ENCODE results near the gene COL18A1. TPM values are rescaled to one million over a fixed set of nuclear protein-coding genes. Genes with fewer than 3 reads are reported as not detected.

The COL18A1 gene
- total RNA-seq, 4 donors from 2014 or later: 16.4 to 42.2 (median 20.7) TPM

DNA sequence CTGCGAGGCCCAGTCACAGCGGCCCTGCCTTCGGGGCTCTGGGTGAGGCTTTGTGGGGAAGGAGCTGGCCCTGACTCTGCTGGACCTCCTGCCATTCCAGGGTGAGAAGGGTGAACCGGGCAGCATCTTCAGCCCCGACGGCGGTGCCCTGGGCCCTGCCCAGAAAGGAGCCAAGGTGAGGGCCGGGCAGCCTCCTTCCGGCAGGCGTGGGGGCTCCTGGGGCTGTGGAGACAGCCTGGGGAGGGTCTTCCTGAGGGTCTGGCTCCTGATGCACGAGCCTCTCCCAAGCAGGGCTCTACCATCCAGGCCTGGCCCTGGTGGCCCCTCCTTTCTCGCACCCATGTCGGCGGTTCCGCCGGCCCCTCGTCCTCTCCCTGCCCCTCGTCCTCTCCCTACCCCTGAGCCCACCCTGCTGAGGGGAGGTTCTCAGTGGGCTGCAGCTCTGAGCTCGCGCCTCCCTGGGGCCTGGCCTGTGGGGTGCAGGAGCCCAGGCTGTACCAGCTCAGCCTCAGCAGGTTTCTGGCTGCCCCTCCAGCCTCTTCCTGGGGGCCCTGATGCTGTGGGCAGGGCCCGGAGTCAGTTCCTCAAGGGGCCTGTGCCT lies 88.5 kb downstream of the COL18A1 start:
- no peaks in the 10 kb centered on the region for H3K4me1 ChIP-seq
- H3K4me3 ChIP-seq: no peak overlapping the region
- ATAC-seq: no peak
- TF ChIP-seq, protein P1, sequence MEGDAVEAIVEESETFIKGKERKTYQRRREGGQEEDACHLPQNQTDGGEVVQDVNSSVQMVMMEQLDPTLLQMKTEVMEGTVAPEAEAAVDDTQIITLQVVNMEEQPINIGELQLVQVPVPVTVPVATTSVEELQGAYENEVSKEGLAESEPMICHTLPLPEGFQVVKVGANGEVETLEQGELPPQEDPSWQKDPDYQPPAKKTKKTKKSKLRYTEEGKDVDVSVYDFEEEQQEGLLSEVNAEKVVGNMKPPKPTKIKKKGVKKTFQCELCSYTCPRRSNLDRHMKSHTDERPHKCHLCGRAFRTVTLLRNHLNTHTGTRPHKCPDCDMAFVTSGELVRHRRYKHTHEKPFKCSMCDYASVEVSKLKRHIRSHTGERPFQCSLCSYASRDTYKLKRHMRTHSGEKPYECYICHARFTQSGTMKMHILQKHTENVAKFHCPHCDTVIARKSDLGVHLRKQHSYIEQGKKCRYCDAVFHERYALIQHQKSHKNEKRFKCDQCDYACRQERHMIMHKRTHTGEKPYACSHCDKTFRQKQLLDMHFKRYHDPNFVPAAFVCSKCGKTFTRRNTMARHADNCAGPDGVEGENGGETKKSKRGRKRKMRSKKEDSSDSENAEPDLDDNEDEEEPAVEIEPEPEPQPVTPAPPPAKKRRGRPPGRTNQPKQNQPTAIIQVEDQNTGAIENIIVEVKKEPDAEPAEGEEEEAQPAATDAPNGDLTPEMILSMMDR (IDR thresholded peaks at IDR 0.05 in 4 of 5, conservative IDR thresholded peaks at IDR 0.05 in 1 of 5): no peak
- no peak for TF ChIP-seq POLR2A (IDR thresholded peaks at IDR 0.05)
- H3K9me3 ChIP-seq: no peaks in the 10 kb centered on the region
- no peak for DNase-seq
- in situ Hi-C loops (cut with MboI; ENCODE audit: low sequenced_read_pairs in 4 of 4) (no loop called here), intact Hi-C loops (cut with DNase I; ENCODE audit: low total_unique reads) (no loop called here)
- no peaks in the 10 kb centered on the region for H3K27me3 ChIP-seq
- H3K27ac ChIP-seq: no peak overlapping the region
- H3K36me3 ChIP-seq: no peaks in the 10 kb centered on the region

DNA sequence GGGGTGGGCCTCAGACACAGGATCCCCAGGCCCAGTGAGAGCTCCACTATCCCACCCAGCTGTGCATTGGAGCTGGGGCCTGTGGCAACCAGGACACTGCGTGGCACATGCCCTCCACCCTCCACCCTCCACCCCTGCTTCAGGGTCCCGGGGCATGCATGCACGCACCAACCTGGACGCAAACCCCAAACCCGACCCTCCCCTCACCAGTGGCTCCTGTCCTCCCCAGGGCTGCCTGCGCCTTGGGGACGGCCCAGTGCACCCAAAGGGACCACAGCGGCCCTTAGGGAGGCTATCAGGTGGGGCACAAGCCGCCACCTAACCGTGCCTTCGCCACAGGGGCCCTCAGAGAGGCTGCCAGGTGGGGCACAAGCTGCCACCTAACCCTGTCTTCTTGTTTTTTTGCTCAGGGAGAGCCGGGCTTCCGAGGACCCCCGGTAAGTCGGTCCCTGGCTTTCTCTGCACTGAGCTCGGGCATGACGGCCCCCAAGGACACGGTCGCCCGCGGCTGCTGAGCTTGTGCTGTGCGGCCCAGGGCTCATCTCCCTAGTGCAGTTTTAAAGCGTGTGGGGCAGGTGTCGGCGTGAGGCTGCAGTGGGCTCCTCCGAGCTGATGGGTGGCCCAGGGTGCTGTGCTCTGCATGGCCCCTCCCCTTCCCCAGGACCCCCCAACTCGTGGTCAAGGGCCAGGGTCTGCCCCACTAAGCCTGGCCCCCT lies 89.3 kb downstream of the COL18A1 start:
- Histone ChIP-seq H3K4me1 (no peaks in the 10 kb centered on the region), H3K9me3 (no peaks in the 10 kb centered on the region), H3K27ac (no peak overlapping the region), H3K4me3 (no peak overlapping the region), H3K27me3 (no peaks in the 10 kb centered on the region), H3K36me3 (no peaks in the 10 kb centered on the region)
- ATAC-seq (no peak), DNase-seq (no peak)
- TF ChIP-seq POLR2A (IDR thresholded peaks at IDR 0.05): no peak
- TF ChIP-seq, protein P1 (IDR thresholded peaks at IDR 0.05 in 4 of 5, conservative IDR thresholded peaks at IDR 0.05 in 1 of 5): no peak
- in situ Hi-C loops (cut with MboI; ENCODE audit: low sequenced_read_pairs in 4 of 4): no loop called here
- intact Hi-C loops (cut with DNase I; ENCODE audit: low total_unique reads): no loop called here

DNA sequence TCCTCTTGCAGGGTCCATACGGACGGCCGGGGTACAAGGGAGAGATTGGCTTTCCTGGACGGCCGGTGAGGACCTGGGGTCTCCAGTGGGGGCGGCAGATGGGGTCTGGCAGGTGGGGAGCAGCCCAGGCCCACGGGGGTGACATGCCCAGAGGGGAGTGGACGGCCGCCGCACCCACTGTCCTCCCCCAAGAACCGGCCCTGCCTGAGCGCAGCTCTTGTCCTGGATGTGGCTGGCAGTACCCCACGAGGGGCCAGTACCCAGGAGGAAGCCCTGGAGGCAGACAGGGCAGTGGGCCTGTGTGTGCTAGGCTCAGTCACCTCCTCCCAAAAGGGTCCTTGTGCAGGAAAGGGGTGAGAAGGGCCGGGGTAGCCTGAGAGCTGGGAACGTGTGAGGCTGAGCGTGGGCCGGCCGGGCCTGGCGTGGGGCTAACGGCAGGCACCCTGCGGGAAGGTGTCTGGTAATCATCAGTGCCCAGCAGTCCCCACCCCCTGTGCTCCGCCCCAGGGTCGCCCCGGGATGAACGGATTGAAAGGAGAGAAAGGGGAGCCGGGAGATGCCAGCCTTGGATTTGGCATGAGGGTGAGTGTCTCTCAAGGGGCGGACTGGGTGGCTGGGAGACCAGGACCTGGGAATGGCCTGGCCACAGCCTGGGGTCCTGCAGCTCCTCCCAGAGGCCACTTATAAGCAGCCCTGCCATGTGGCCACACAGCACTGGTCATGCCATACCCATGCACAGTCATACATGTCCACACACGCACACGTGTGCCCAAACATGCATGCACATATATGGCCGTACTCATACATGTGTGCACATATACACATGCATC lies 90.1 kb downstream of the COL18A1 start:
- no peak for DNase-seq

DNA sequence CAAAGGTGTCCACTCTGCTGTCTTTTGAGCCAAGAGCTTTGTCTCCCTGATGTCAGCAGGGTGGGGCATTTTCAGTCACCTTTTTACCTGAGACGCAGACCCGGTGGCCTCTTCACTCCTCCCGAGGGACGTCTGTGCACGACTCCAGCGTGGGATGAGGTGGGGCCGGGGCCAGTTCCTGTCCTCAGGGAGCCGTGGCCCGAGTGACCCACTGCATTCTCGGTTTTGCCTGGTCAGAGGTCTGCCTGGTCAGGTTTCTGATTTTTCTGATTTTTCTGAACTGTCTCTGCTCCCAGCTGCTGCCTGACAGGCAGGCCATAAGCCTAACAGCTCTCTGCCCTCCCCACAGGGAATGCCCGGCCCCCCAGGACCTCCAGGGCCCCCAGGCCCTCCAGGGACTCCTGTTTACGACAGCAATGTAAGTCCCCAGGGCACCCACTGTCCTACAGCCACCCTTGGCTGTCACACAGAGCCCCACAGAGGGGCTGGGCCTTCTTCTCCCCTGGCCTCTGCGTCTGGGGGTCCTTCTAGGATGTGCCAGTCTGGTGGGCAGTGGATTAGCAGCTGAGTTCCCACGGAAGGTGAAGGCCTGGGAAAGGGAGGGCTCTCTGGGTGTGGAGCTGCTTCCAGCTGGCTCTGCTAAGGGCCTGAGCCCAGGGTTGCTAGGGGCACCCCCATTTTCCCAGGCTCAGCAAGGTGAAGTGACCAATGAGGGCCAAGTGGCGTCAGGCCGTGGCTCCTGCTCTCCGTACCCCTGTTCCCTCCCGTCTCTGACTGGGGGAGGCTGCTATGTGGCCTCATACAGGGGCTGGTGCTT lies 91.4 kb downstream of the COL18A1 start:
- no peaks in the 10 kb centered on the region for H3K9me3 ChIP-seq
- no peak for DNase-seq
- H3K36me3 ChIP-seq: no peaks in the 10 kb centered on the region
- in situ Hi-C loops (cut with MboI; ENCODE audit: low sequenced_read_pairs in 4 of 4): no loop called here
- no peak for ATAC-seq
- no peaks in the 10 kb centered on the region for H3K27me3 ChIP-seq
- no peaks in the 10 kb centered on the region for H3K4me1 ChIP-seq
- intact Hi-C loops (cut with DNase I; ENCODE audit: low total_unique reads): no loop called here
- H3K27ac ChIP-seq: no peak overlapping the region
- H3K4me3 ChIP-seq: no peak overlapping the region
- TF ChIP-seq, protein P1 (IDR thresholded peaks at IDR 0.05 in 4 of 5, conservative IDR thresholded peaks at IDR 0.05 in 1 of 5): no peak
- TF ChIP-seq POLR2A (IDR thresholded peaks at IDR 0.05): no peak

More for the DNA sequence above, 90.1 kb downstream of the COL18A1 start:
- TF ChIP-seq, protein P1 (IDR thresholded peaks at IDR 0.05 in 4 of 5, conservative IDR thresholded peaks at IDR 0.05 in 1 of 5): no peak
- TF ChIP-seq POLR2A (IDR thresholded peaks at IDR 0.05): no peak
- intact Hi-C loops (cut with DNase I; ENCODE audit: low total_unique reads): no loop called here
- no peaks in the 10 kb centered on the region for H3K36me3 ChIP-seq
- no peaks in the 10 kb centered on the region for H3K4me1 ChIP-seq
- no peak overlapping the region for H3K27ac ChIP-seq
- in situ Hi-C loops (cut with MboI; ENCODE audit: low sequenced_read_pairs in 4 of 4): no loop called here
- no peaks in the 10 kb centered on the region for H3K27me3 ChIP-seq
- H3K9me3 ChIP-seq: no peaks in the 10 kb centered on the region
- ATAC-seq: no peak
- H3K4me3 ChIP-seq: no peak overlapping the region
